Adipocyte (in vitro differentiated cells): ENCODE results near the gene PEPD.

Experiments used
- DNase-seq: peaks from one replicate; pipeline ENCODE4 v3.0.0-alpha.2; 2015; ENCODE audit warnings: low read depth
- H3K27me3 ChIP-seq: replicated peaks from 2 replicates; pipeline ENCODE4 v1.7.0; 2013; ENCODE audit warnings: mild to moderate bottlenecking, low read length, moderate library complexity; ENCODE audit not compliant: control insufficient read depth, insufficient read depth
- H3K36me3 ChIP-seq: 2 replicates; pipeline ENCODE4 v1.7.0; 2013; ENCODE audit warnings: low read length, mild to moderate bottlenecking, moderate library complexity; ENCODE audit not compliant: control insufficient read depth, insufficient read depth, severe bottlenecking
- H3K4me1 ChIP-seq: 2 replicates; pipeline ENCODE4 v1.7.0; 2013; ENCODE audit warnings: mild to moderate bottlenecking, low read length, moderate library complexity; ENCODE audit not compliant: control insufficient read depth, insufficient read depth
- H3K4me3 ChIP-seq: 2 replicates; pipeline ENCODE4 v1.7.0; 2013; ENCODE audit warnings: mild to moderate bottlenecking, low read length, moderate library complexity
- H3K9ac ChIP-seq: 2 replicates; pipeline ENCODE4 v1.7.0; 2013; ENCODE audit warnings: mild to moderate bottlenecking, low read length, moderate library complexity
- H3K9me3 ChIP-seq: 2 replicates; pipeline ENCODE4 v1.7.0; 2013; ENCODE audit warnings: mild to moderate bottlenecking, low read length, moderate library complexity; ENCODE audit not compliant: control insufficient read depth

The PEPD gene

GRCh38 chr19:33470686-33471085 is 50.9 kb downstream of the PEPD start:
- no peak overlapping the region for H3K9ac ChIP-seq
- H3K36me3 ChIP-seq = peaks cover 14% of the 10 kb centered on the region
- H3K4me1 ChIP-seq = no peaks in the 10 kb centered on the region
- H3K27me3 ChIP-seq = no peaks in the 10 kb centered on the region
- no peaks in the 10 kb centered on the region for H3K9me3 ChIP-seq
- H3K4me3 ChIP-seq = no peak overlapping the region
- DNase-seq = no peak

DNA sequence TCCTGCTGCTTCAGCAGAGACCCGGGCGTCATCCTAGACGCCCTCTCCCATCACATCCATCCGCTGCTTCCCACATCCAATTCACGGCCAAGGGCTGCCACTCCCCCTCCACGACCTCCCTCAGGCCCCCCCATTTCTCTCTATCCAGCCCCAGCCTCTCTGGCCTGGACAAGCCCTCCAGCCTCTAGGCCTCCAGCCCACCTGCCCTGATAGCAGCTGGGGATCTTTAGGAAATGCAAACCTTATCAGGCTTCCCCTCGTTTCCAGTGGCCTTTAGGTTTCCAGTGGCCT is 51.6 kb downstream of the PEPD start:
- Histone ChIP-seq H3K9ac (no peak overlapping the region), H3K4me3 (no peak overlapping the region), H3K36me3 (peaks cover 7% of the 10 kb centered on the region), H3K4me1 (no peaks in the 10 kb centered on the region), H3K27me3 (no peaks in the 10 kb centered on the region), H3K9me3 (no peaks in the 10 kb centered on the region)
- DNase-seq = no peak

- no peaks in the 10 kb centered on the region for H3K4me1 ChIP-seq
These were observed 52.2 kb downstream of the PEPD start for GRCh38 chr19:33469171-33470039.

DNA sequence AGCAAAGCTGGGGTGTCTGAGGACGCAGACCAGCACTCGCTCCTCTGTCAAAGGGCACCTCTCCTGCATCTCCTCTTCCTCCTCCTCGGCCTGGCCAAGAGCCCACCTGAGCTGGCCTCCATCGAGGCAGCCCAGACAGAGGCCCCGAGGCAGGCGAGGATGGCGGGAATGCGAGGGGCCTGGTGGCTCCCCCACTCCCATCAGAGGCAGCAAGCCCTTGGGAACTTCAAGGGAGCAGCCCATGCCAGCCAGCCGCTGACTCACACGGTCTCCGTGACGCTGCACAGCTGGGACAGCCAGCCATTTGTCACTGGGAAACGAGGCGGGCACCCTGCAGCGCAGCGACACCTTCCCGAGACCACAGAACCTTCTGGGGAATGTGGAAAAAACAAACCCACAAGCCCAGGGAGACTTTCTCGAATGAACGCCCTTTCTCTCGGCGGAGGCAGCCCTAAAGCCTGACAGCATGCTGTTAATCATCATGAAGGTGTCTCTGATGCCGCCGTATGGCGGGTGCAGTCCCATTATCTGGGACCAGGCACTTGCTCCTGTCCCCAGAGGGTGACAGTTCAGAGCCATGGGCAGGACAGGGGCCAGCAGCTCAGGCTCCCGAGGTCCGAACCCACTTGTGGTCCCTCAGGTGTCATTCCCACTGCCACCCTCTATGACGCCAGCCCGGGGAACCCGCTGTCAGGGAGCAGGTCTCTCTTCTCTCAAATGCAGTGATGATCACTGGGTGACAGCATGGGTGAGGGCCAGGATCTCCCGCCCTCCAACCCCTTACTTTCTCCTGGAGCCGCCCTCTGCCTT is 53.0 kb downstream of the PEPD start:
- DNase-seq = no peak
- Histone ChIP-seq H3K9ac (no peak overlapping the region), H3K9me3 (no peaks in the 10 kb centered on the region), H3K27me3 (no peaks in the 10 kb centered on the region), H3K4me1 (no peaks in the 10 kb centered on the region), H3K4me3 (no peak overlapping the region), H3K36me3 (peaks cover 12% of the 10 kb centered on the region)

More at GRCh38 chr19:33469171-33470039, 52.2 kb downstream of the PEPD start:
- Histone ChIP-seq H3K4me3 (no peak overlapping the region), H3K36me3 (peaks cover 5% of the 10 kb centered on the region), H3K9me3 (no peaks in the 10 kb centered on the region), H3K9ac (no peak overlapping the region), H3K27me3 (no peaks in the 10 kb centered on the region)
- DNase-seq = no peak

DNA sequence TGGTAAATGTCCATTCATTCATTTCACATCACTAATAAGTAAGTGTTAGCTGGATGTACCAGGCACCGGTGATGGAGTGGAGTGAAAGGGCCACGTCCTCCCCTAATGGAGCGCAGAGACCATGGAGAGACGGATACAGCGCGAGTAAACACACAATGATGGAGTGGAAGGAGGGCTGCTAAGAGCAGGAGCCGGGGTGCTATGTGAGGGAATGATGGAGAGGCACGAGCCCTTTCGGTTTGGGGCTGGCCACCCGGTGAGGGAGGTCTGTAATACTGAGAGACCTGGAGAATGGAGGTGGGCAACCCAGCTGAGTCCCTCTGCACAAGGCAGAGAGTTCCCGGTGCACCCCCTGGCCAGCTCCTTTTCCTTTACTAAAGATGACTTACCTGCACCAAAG is 53.7 kb downstream of the PEPD start:
- no peaks in the 10 kb centered on the region for H3K27me3 ChIP-seq
- H3K9me3 ChIP-seq = no peaks in the 10 kb centered on the region
- no peaks in the 10 kb centered on the region for H3K4me1 ChIP-seq
- no peak overlapping the region for H3K9ac ChIP-seq
- peaks cover 19% of the 10 kb centered on the region for H3K36me3 ChIP-seq
- no peak for DNase-seq
- H3K4me3 ChIP-seq = no peak overlapping the region

GRCh38 chr19:33465834-33466233 is 55.8 kb downstream of the PEPD start:
- Histone ChIP-seq H3K4me1 (no peaks in the 10 kb centered on the region), H3K4me3 (no peak overlapping the region), H3K9ac (no peak overlapping the region), H3K27me3 (no peaks in the 10 kb centered on the region), H3K36me3 (peaks cover 25% of the 10 kb centered on the region), H3K9me3 (no peaks in the 10 kb centered on the region)
- DNase-seq = no peak

DNA sequence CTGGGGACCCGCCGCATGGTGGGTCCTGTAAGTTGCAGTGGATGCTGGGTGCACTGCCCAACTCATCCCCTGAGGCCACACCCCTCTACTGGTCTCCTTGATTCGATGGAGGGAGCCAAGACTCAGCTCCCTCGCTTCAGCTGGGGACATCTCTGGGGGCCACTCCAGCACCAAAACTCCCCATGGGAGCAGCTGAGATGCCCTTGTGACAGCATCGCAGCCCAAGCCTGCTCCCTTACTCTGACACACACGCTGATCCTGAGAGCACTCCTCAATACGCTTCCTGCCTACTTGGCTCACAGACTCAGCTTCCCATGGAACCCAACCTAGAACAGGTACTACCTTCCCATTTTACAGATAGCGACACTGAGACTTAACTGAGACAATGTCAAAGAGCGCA is 56.2 kb downstream of the PEPD start:
- no peaks in the 10 kb centered on the region for H3K4me1 ChIP-seq
- H3K4me3 ChIP-seq = no peak overlapping the region
- H3K36me3 ChIP-seq = peaks cover 26% of the 10 kb centered on the region
- no peak for DNase-seq
- H3K9me3 ChIP-seq = no peaks in the 10 kb centered on the region
- no peak overlapping the region for H3K9ac ChIP-seq
- no peaks in the 10 kb centered on the region for H3K27me3 ChIP-seq

- Histone ChIP-seq H3K27me3 (no peaks in the 10 kb centered on the region), H3K4me3 (no peak overlapping the region), H3K9ac (no peak overlapping the region), H3K4me1 (no peaks in the 10 kb centered on the region), H3K36me3 (peaks cover 30% of the 10 kb centered on the region), H3K9me3 (no peaks in the 10 kb centered on the region)
- no peak for DNase-seq
These were observed 56.9 kb downstream of the PEPD start for GRCh38 chr19:33464733-33465115.

- Histone ChIP-seq H3K9ac (no peak overlapping the region), H3K9me3 (no peaks in the 10 kb centered on the region), H3K4me3 (no peak overlapping the region), H3K36me3 (peaks cover 30% of the 10 kb centered on the region), H3K4me1 (no peaks in the 10 kb centered on the region), H3K27me3 (no peaks in the 10 kb centered on the region)
- DNase-seq = no peak
These were observed 57.4 kb downstream of the PEPD start for GRCh38 chr19:33464010-33464732.

DNA sequence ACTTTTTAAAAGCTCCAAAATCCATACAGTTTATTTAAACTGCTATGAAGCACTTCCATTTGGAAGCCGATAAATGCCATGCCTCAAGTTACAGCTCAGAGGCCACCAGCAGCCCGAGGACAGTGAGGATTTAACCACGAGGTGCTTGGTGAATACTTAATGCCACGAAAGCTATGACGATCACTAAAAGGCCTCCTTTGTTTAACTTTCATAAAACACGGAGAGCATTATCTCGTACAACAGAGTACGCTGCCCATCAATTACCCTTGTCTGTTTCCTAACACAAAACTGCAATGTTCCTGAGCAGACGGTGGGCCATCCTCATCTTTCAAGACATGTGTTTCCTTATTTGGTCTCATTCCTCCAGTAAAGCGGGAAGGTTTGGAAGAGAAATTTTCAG is 58.4 kb downstream of the PEPD start:
- no peaks in the 10 kb centered on the region for H3K9me3 ChIP-seq
- DNase-seq = no peak
- H3K27me3 ChIP-seq = no peaks in the 10 kb centered on the region
- H3K4me3 ChIP-seq = no peak overlapping the region
- H3K4me1 ChIP-seq = no peaks in the 10 kb centered on the region
- peaks cover 30% of the 10 kb centered on the region for H3K36me3 ChIP-seq
- H3K9ac ChIP-seq = no peak overlapping the region

GRCh38 chr19:33462112-33462791 is 59.3 kb downstream of the PEPD start:
- no peak overlapping the region for H3K4me3 ChIP-seq
- no peak for DNase-seq
- no peaks in the 10 kb centered on the region for H3K4me1 ChIP-seq

More at GRCh38 chr19:33462112-33462791, 59.3 kb downstream of the PEPD start:
- Histone ChIP-seq H3K9ac (no peak overlapping the region), H3K36me3 (peaks cover 30% of the 10 kb centered on the region), H3K9me3 (no peaks in the 10 kb centered on the region), H3K27me3 (no peaks in the 10 kb centered on the region)
